ENCODE data around the gene RPS6KA2.
"Not testable (repeated sequence)": the region's sequence is repeated elsewhere in the genome, so short reads cannot be mapped to it uniquely, and the experiment has no call there.

The RPS6KA2 gene

GRCh38 chr6:166411721-166412151 lies 215.3 kb downstream of the RPS6KA2 start:
- no peak for DNase-seq

DNA sequence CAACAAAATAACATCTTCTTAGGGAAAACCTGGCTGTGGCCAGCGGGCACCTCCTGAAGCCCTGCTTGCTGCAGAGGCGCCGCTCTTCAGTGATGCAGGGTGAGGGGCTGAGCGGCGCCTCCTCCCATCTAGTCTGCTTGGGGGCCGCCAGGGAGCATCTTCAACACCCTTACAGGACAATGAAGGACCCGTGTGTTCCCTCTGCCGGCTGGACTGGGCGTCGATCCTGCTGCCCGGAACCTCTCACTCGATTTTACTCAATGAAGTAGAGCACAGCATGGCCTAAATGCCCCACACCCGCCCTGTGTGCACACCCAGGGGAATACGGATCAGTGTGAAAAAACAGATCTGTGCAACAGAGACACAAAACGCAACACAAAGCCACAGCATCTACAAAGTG lies 215.8 kb downstream of the RPS6KA2 start:
- DNase-seq = no peak

GRCh38 chr6:166410426-166410935 lies 216.6 kb downstream of the RPS6KA2 start:
- no peak for DNase-seq

GRCh38 chr6:166408936-166409755 lies 217.9 kb downstream of the RPS6KA2 start:
- no peak for DNase-seq

DNA sequence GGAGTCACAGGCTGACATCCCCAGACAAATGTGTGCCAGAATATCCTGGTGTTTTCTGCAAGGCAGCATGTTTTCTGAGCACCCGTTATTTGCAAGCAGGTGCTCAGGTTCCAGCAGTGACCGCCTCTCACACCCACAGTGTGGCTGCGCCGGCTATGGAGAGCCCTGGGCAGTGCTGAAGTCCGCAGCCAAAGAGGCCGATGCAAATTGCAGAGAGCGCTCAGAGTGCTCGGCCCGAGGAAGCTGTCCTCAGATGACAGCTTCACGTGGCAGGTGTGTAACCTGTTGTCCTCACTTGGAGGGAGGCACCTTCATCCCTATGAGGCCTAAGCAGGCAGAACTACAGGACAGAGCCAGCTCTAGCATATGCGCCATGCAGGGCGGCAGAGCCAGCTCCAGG lies 220.9 kb downstream of the RPS6KA2 start:
- no peak for DNase-seq

DNA sequence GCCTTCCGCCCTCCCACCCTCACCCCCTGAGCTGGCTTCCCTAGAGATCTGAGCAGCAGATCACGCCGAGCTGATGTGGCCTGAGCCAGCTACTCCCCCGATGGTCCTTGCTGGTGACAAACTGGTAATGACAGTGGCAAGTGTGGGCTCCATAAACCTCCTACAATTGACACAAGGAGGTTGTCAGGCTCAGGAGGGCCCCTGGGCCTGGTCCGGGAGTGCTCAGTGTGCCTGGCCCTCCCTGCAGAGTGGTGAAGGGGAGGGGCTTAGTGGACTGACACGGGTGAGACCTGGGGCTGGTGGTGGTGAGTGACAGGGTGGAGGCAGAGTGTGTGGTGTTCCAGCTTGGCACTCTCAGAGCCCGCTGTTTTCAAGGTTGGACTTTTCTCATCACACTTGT lies 221.7 kb downstream of the RPS6KA2 start:
- no peak for DNase-seq

- DNase-seq = no peak
Observed at GRCh38 chr6:166402582-166403277, 224.3 kb downstream of the RPS6KA2 start.

DNA sequence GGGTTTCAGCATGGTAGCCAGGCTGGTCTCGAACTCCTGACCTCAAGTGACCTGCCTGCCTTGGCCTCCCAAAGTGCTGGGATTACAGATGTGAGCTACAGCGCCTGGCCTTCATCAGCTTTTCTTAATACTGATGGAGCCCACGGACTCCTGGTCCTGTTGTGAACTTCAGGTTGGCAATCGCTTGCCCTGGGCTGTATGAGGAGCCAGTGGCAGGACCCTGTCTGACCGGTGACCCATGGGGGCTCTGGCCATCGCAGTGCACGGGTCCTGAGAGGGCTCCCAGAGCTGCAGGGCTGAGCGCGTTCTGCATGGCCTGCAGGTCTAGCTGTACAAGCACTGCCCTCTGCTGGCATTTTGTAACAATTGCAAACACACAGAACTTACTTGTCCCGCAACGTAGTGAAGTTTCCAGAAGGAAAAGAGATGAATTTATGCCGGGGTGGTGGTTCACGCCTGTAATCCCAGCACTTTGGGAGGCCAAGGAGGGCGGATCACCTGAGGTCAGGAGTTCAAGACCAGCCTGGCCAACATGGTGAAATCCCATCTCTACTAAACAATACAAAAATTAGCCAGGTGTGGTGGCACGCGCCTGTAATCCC lies 226.3 kb downstream of the RPS6KA2 start:
- peak; percentile 55 for DNase-seq

DNA sequence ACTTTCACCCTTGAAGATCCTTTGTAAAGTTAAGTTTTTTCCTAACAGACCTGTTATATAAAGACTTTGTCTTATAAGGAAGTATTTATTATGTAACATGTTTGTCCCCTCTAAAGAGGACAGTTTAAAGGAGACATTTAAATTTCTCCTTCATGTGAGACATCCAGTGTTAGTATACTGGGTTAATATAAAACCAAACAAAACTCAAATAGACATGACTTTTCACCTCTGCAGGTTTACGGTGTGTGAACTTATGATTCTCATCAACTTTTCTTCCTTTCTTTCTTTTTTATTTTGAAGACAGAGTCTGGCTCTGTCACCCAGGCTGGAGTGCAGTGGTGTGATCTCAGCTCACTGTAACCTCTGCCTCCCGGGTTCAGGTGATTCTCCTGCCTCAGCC lies 226.9 kb downstream of the RPS6KA2 start:
- no peak for DNase-seq

GRCh38 chr6:166398348-166398747 lies 228.7 kb downstream of the RPS6KA2 start:
- DNase-seq = no peak

GRCh38 chr6:166397849-166398248 lies 229.2 kb downstream of the RPS6KA2 start:
- DNase-seq = no peak

DNA sequence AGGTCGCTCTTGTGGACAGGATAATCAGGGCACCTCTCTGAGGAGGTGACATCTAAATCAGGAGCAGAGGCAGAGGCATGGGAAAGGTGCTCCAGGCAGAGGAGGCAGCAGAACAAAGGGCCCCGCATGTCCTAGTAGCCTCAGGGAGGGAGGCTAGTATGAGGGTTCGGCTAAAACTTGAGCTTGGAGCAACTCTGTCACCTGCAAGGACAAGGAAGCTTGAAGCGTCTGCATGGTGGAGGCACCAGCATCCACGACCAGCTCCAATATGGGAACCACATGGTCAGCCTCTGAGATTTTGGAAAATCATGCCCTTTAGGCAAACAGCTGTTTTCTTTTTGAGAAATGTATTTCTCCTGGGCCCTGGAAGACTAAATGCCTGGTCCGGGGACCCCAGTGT lies 231.3 kb downstream of the RPS6KA2 start:
- DNase-seq = no peak

DNA sequence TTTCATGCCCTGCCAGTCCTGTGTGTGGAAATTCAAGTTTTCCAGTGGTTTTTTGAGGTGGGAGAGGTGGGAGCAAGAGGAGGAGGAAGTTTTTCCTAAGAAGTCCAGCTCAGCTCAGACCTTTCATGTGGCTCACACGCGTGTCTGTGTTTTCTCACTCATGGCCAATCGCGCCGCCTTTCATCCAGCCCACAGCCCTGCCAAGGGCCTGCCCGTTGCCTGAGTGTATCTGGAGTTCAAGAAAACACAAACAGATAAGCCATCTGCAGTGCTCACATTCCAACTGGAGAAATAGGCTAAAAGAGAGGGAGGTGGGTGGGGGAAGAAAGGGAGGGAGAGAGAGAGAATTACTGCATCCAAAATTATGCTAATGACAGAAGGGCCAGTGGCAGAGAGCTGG lies 231.7 kb downstream of the RPS6KA2 start:
- DNase-seq = no peak

GRCh38 chr6:166394036-166394892 lies 232.8 kb downstream of the RPS6KA2 start:
- DNase-seq = no peak

GRCh38 chr6:166393535-166393823 lies 233.6 kb downstream of the RPS6KA2 start:
- DNase-seq = no peak

DNA sequence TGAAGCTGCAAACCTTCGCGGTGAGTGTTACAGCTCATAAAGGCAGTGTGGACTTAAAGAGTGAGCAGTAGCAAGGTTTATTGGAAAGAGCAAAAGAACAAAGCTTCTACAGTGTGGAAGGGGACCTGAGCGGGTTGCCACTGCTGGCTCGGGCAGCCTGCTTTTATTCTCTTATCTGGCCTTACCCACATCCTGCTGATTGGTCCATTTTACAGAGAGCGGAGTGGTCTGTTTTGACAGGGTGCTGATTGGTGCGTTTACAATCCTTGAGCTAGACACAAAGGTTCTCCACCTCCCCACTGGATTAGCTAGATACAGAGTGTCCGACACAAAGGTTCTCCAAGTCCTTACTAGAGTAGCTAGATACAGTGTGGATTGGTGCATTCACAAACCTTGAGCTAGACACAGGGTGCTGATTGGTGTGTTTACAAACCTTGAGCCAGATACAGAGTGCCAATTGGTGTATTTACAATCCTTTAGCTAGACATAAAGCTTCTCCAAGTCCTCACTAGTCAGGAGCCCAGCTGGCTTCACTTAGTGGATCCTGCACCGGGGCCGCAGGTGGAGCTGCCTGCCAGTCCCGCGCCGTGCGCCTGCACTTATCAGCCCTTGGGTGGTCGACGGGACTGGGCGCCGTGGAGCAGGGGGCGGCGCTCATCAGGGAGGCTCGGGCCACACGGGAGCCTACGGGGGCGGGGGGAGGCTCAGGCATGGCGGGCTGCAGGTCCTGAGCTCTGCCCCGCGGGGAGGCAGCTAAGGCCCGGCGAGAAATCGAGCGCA lies 234.1 kb downstream of the RPS6KA2 start:
- DNase-seq = not testable (repeated sequence)

DNA sequence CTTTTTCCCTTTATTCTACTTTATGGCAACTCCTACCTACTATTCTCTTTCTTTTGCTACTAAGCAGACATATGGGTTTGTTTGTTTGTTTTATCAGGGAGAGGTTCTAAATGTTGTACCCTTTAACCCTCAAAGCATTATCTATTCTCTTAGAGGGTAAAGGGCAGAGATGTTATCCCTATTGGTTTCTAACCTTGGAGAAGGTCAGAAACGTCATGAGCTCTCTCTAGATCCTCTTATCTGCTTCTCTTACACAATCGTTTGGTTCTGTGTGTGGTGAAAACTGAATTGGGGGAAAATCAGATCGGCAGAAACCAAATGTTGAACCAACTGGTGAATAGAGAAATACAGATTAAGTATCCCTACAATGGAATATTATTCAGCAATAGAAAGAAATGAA lies 237.9 kb downstream of the RPS6KA2 start:
- DNase-seq = no peak

DNA sequence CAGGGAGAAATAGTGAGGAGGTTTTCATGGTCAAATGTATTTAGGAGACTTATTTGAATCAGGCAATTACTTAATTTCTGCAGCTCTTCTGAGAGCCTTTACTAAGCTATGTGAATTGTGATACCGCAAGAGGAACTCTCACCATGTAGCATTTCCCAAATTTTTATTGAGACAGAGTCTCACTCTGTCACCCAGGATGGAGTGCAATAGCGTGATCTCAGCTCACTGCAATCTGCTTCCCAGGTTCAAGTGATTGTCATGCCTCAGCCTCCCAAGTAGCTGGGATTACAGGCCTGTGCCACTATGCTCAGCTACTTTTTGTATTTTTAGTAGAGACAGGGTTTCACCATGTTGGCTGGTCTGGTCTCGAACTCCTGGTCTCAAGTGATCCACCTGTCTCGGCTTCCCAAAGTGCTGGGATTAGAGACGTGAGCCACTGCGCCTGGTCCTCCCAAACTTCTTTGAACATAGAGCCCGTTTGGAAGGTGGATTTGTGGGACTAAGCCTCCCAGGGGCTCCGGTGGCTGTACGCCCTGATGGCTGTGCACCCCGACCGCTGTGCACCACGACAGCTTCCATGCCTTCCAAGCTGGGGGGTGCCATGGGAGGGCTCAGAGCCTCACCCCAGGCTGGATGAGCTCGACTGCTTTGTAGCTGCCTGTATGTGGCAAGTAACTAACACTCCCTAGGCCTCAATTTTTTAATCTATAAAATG lies 238.6 kb downstream of the RPS6KA2 start:
- no peak for DNase-seq

GRCh38 chr6:166387642-166388289 lies 239.3 kb downstream of the RPS6KA2 start:
- DNase-seq = no peak

GRCh38 chr6:166387098-166387497 lies 240.0 kb downstream of the RPS6KA2 start:
- not testable (repeated sequence) for DNase-seq

GRCh38 chr6:166386111-166386510 lies 240.9 kb downstream of the RPS6KA2 start:
- no peak for DNase-seq

Measured in activated naive CD4-positive, alpha-beta T cell treated with anti-CD3 and anti-CD28 coated beads, Interleukin-2, amount 50 U/mL, for 16 hours (primary cell).